HL-60 (cell line): ENCODE results near the gene QRICH2.

Source experiments
- CTCF ChIP-seq: IDR thresholded peaks from one replicate; pipeline ENCODE4 v1.5.1; 2011; ENCODE audit warnings: low read length, control low read depth, inconsistent platforms; ENCODE audit not compliant: insufficient read depth
- POLR2AphosphoS5 ChIP-seq: IDR thresholded peaks from 2 replicates; pipeline ENCODE4 v1.6.1; 2012; ENCODE audit warnings: low read depth
- REST ChIP-seq: IDR thresholded peaks from 2 replicates; pipeline ENCODE4 v1.6.1; 2012; ENCODE audit warnings: low read depth; ENCODE audit not compliant: insufficient replicate concordance

- no peak for TF ChIP-seq POLR2AphosphoS5
- TF ChIP-seq CTCF, result no peak
- TF ChIP-seq REST, result no peak
Measured at GRCh38 chr17:76335716-76336381, 27.8 kb upstream of the QRICH2 start.
